OCI-LY1 (cell line): Measurements from ENCODE around the gene PLEKHB2.
"Not testable (repeated sequence)": the region's sequence is repeated elsewhere in the genome, so short reads cannot be mapped to it uniquely, and the experiment has no call there.

ENCODE experiments used
- H2AFZ ChIP-seq: fragments of 200-600 bp; sonication (generic), shearing (Covaris generic); 2 replicates; pipeline ENCODE4 v1.6.0; 2014; ENCODE audit warnings: antibody characterized with exemption, mild to moderate bottlenecking, low read length
- H3F3A ChIP-seq: fragments of 200-600 bp; sonication (generic), shearing (Covaris generic); 2 replicates; pipeline ENCODE4 v1.6.0; 2014; ENCODE audit warnings: mild to moderate bottlenecking, antibody characterized with exemption, low read length, moderate library complexity; ENCODE audit not compliant: insufficient read depth
- H3K27ac ChIP-seq: fragments of 200-600 bp; sonication (generic); 2 replicates; pipeline ENCODE4 v1.5.1; 2014; ENCODE audit warnings: low read length, mixed run types, mild to moderate bottlenecking, low read depth; ENCODE audit not compliant: poor library complexity, severe bottlenecking
- H3K27me3 ChIP-seq: fragments of 200-600 bp; sonication (generic); 2 replicates; pipeline ENCODE4 v1.6.0; 2014; ENCODE audit warnings: antibody characterized with exemption, mild to moderate bottlenecking, low read length, moderate library complexity; ENCODE audit not compliant: insufficient read depth
- H3K36me3 ChIP-seq: fragments of 200-600 bp; sonication (generic); 2 replicates; pipeline ENCODE4 v1.6.1; 2014; ENCODE audit warnings: mild to moderate bottlenecking, antibody characterized with exemption, low read length, moderate library complexity, mixed read lengths; ENCODE audit not compliant: insufficient read depth
- H3K4me1 ChIP-seq: fragments of 200-600 bp; sonication (generic); 2 replicates; pipeline ENCODE4 v1.5.1; 2014; ENCODE audit warnings: mild to moderate bottlenecking, low read length, moderate library complexity; ENCODE audit not compliant: insufficient read depth, severe bottlenecking
- H3K4me2 ChIP-seq: fragments of 200-600 bp; sonication (generic), shearing (Covaris generic); 2 replicates; pipeline ENCODE4 v1.6.1; 2014; ENCODE audit warnings: low read length
- H3K4me3 ChIP-seq: fragments of 200-600 bp; sonication (generic); 2 replicates; pipeline ENCODE4 v1.5.1; 2014; ENCODE audit warnings: low read length, low read depth, mild to moderate bottlenecking, mixed read lengths; ENCODE audit not compliant: poor library complexity, severe bottlenecking
- H3K79me2 ChIP-seq: fragments of 200-600 bp; shearing (Covaris generic); 2 replicates; pipeline ENCODE4 v1.6.1; 2016; ENCODE audit warnings: mixed run types, low read length, mixed read lengths; ENCODE audit not compliant: insufficient read depth
- H3K9ac ChIP-seq: fragments of 200-600 bp; sonication (generic), shearing (Covaris generic); 2 replicates; pipeline ENCODE4 v1.6.1; 2014; ENCODE audit warnings: mild to moderate bottlenecking, low read length, mixed read lengths
- H3K9me2 ChIP-seq: fragments of 200-600 bp; sonication (generic), shearing (Covaris generic); 2 replicates; pipeline ENCODE4 v1.6.1; 2014; ENCODE audit warnings: low read depth, mild to moderate bottlenecking, low read length, mixed read lengths
- H3K9me3 ChIP-seq: fragments of 200-600 bp; shearing (Covaris generic); 2 replicates; pipeline ENCODE4 v1.6.1; 2014; ENCODE audit warnings: low read length, mixed read lengths
- H4K20me1 ChIP-seq: fragments of 200-600 bp; sonication (generic), shearing (Covaris generic); 2 replicates; pipeline ENCODE4 v1.6.0; 2016; ENCODE audit warnings: mild to moderate bottlenecking, low read length; ENCODE audit not compliant: insufficient read depth
- CTCF ChIP-seq: fragments of 200-600 bp; sonication (generic), shearing (Covaris generic); IDR thresholded peaks from 2 replicates; pipeline ENCODE4 v1.5.1; 2017; ENCODE audit warnings: mild to moderate bottlenecking, antibody characterized with exemption, low read length, moderate library complexity, mixed read lengths
- EZH2 ChIP-seq: fragments of 200-600 bp; sonication (generic), shearing (Covaris generic); IDR thresholded peaks from 2 replicates; pipeline ENCODE4 v1.8.0; 2017; ENCODE audit warnings: borderline replicate concordance, mixed run types, mild to moderate bottlenecking, antibody characterized with exemption, low read length, moderate library complexity, mixed read lengths

PLEKHB2 gene

GRCh38 chr2:131112529-131112928, 7.4 kb downstream of the PLEKHB2 start:
- H3K9me3 ChIP-seq = peaks cover 8% of the 10 kb centered on the region
- no peak overlapping the region for H3K4me2 ChIP-seq
- no peak overlapping the region for H3K4me3 ChIP-seq
- H3K4me1 ChIP-seq = no peaks in the 10 kb centered on the region
- no peaks in the 10 kb centered on the region for H3K9me2 ChIP-seq
- no peaks in the 10 kb centered on the region for H3K27me3 ChIP-seq
- peaks cover 60% of the 10 kb centered on the region for H3K36me3 ChIP-seq
- H3K27ac ChIP-seq = no peak overlapping the region
- H2AFZ ChIP-seq = no peak overlapping the region
- no peak for TF ChIP-seq EZH2
- TF ChIP-seq CTCF = no peak
- no peaks in the 10 kb centered on the region for H4K20me1 ChIP-seq
- no peaks in the 10 kb centered on the region for H3F3A ChIP-seq
- H3K79me2 ChIP-seq = peaks cover 62% of the 10 kb centered on the region
- H3K9ac ChIP-seq = no peak overlapping the region

GRCh38 chr2:131113566-131114227, 8.6 kb downstream of the PLEKHB2 start:
- no peaks in the 10 kb centered on the region for H3K27me3 ChIP-seq
- H3K9me2 ChIP-seq = no peaks in the 10 kb centered on the region
- no peak overlapping the region for H2AFZ ChIP-seq
- peaks cover 59% of the 10 kb centered on the region for H3K36me3 ChIP-seq
- H3K9me3 ChIP-seq = peaks cover 8% of the 10 kb centered on the region
- H3F3A ChIP-seq = no peaks in the 10 kb centered on the region
- no peak overlapping the region for H3K27ac ChIP-seq
- H3K4me2 ChIP-seq = no peak overlapping the region
- H3K4me3 ChIP-seq = no peak overlapping the region
- H3K79me2 ChIP-seq = peaks cover 59% of the 10 kb centered on the region
- H3K4me1 ChIP-seq = no peaks in the 10 kb centered on the region
- H4K20me1 ChIP-seq = no peaks in the 10 kb centered on the region
- H3K9ac ChIP-seq = no peak overlapping the region
- TF ChIP-seq EZH2 (no peak), CTCF (no peak)

- not testable (repeated sequence) for H3K27me3 ChIP-seq, H4K20me1 ChIP-seq, H2AFZ ChIP-seq, H3K4me1 ChIP-seq, H3K9ac ChIP-seq, H3K4me3 ChIP-seq, H3K9me3 ChIP-seq, H3K27ac ChIP-seq, H3K4me2 ChIP-seq, H3F3A ChIP-seq, H3K9me2 ChIP-seq
- Histone ChIP-seq H3K36me3 (peaks cover 50% of the 10 kb centered on the region), H3K79me2 (peaks cover 57% of the 10 kb centered on the region)
Observed at GRCh38 chr2:131114950-131115349, 9.8 kb downstream of the PLEKHB2 start.

GRCh38 chr2:131115752-131116151, 10.6 kb downstream of the PLEKHB2 start:
- Histone ChIP-seq H3K9ac (no peak overlapping the region), H3K36me3 (peaks cover 47% of the 10 kb centered on the region), H3K4me1 (no peaks in the 10 kb centered on the region), H2AFZ (no peak overlapping the region), H3K9me3 (peaks cover 8% of the 10 kb centered on the region), H3K27ac (no peak overlapping the region), H3K4me2 (no peak overlapping the region), H3K4me3 (no peak overlapping the region), H3F3A (no peaks in the 10 kb centered on the region), H4K20me1 (no peaks in the 10 kb centered on the region), H3K9me2 (no peaks in the 10 kb centered on the region), H3K27me3 (no peaks in the 10 kb centered on the region), H3K79me2 (peaks cover 49% of the 10 kb centered on the region)
- TF ChIP-seq CTCF (no peak), EZH2 (no peak)
